Measurements from ENCODE around the gene MAP4K2.
A peak's percentile ranks its signal among the peaks of the same experiment; 100 is the strongest.
"Not testable (repeated sequence)": the region's sequence is repeated elsewhere in the genome, so short reads cannot be mapped to it uniquely, and the experiment has no call there.

Gene MAP4K2

GRCh38 chr11:64803158-64803845 lies at the start of gene MAP4K2:
TSS of gene MAP4K2 (minus strand) at chr11:64803214. CDS start at chr11:64803149, 65 bp downstream.
- peak; percentile 85 for DNase-seq

- no peak for DNase-seq
Observed at GRCh38 chr11:64851831-64852351, 48.9 kb upstream of the MAP4K2 start.

- no peak for DNase-seq
Observed at GRCh38 chr11:64850979-64851567, 48.1 kb upstream of the MAP4K2 start.

GRCh38 chr11:64849598-64850356 lies 46.8 kb upstream of the MAP4K2 start:
- no peak for DNase-seq

- DNase-seq = no peak
Observed at GRCh38 chr11:64848826-64849597, 46.0 kb upstream of the MAP4K2 start.

- DNase-seq = no peak
Observed at GRCh38 chr11:64848214-64848825, 45.3 kb upstream of the MAP4K2 start.

GRCh38 chr11:64846998-64847666 lies 44.1 kb upstream of the MAP4K2 start:
- DNase-seq = peak; percentile 93

- DNase-seq = not testable (repeated sequence)
Observed at GRCh38 chr11:64845776-64846129, 42.7 kb upstream of the MAP4K2 start.

GRCh38 chr11:64845129-64845775 lies 42.2 kb upstream of the MAP4K2 start:
- DNase-seq = no peak

GRCh38 chr11:64844330-64845128 lies 41.5 kb upstream of the MAP4K2 start, which contains the start of gene CDC42BPG:
TSS of gene CDC42BPG (minus strand) at chr11:64844653. CDS start at chr11:64844569, 84 bp downstream.
- DNase-seq = peak; percentile 37

GRCh38 chr11:64843686-64844329 lies 40.8 kb upstream of the MAP4K2 start:
- no peak for DNase-seq

- no peak for DNase-seq
Observed at GRCh38 chr11:64842851-64843685, 40.1 kb upstream of the MAP4K2 start.

GRCh38 chr11:64842366-64842759 lies 39.3 kb upstream of the MAP4K2 start:
- DNase-seq = no peak

- no peak for DNase-seq
Observed at GRCh38 chr11:64841592-64842365, 38.8 kb upstream of the MAP4K2 start.

GRCh38 chr11:64839887-64840782 lies 37.1 kb upstream of the MAP4K2 start:
- DNase-seq = no peak

- no peak for DNase-seq
Observed at GRCh38 chr11:64839335-64839734, 36.3 kb upstream of the MAP4K2 start.

Data from KG1 (cell line).